Panc1 (cell line): ENCODE results near the gene NELFCD.

Experiments
- SIN3A ChIP-seq: IDR thresholded peaks from 2 replicates; pipeline ENCODE4 v1.6.1; 2012; ENCODE audit warnings: low read depth, mild to moderate bottlenecking, low read length, moderate library complexity, borderline replicate concordance; ENCODE audit not compliant: insufficient read depth
- TF ChIP-seq, protein P1 (sequence below): fragments of 450-650 bp; IDR thresholded peaks from 2 replicates; pipeline ENCODE4 v1.5.1; 2017; ENCODE audit warnings: mild to moderate bottlenecking
- TF ChIP-seq, protein P2 (sequence below), 2 experiments: IDR thresholded peaks; 2 replicates each; pipeline ENCODE4 v1.6.1; 2011 to 2012; ENCODE audit warnings: low read depth in 2 of 2, control low read depth in 1 of 2, low read length in 1 of 2, mild to moderate bottlenecking in 1 of 2, moderate library complexity in 1 of 2; ENCODE audit not compliant: insufficient read depth in 1 of 2

DNA sequence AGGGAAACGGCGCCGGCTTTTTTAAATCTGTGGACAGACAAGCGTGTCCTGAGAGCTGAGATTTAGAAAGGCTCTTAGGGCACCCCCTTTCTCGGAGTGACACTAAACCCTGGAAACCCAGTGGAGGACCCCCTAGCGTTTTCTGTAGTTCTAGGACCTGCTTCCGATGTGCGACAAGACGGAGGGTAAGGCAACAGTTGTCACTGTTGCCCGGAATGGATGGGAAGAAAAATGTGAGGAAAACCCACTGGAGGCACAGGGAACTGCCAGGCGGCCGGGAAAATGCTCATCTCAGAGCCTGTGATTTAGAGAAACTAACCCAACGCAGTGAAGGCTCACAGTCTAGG is 51.6 kb downstream of the NELFCD start:
- TF ChIP-seq, protein P1, sequence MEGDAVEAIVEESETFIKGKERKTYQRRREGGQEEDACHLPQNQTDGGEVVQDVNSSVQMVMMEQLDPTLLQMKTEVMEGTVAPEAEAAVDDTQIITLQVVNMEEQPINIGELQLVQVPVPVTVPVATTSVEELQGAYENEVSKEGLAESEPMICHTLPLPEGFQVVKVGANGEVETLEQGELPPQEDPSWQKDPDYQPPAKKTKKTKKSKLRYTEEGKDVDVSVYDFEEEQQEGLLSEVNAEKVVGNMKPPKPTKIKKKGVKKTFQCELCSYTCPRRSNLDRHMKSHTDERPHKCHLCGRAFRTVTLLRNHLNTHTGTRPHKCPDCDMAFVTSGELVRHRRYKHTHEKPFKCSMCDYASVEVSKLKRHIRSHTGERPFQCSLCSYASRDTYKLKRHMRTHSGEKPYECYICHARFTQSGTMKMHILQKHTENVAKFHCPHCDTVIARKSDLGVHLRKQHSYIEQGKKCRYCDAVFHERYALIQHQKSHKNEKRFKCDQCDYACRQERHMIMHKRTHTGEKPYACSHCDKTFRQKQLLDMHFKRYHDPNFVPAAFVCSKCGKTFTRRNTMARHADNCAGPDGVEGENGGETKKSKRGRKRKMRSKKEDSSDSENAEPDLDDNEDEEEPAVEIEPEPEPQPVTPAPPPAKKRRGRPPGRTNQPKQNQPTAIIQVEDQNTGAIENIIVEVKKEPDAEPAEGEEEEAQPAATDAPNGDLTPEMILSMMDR = peak; percentile 11; the same call in 1 of the 2 replicates
- TF ChIP-seq, protein P2, sequence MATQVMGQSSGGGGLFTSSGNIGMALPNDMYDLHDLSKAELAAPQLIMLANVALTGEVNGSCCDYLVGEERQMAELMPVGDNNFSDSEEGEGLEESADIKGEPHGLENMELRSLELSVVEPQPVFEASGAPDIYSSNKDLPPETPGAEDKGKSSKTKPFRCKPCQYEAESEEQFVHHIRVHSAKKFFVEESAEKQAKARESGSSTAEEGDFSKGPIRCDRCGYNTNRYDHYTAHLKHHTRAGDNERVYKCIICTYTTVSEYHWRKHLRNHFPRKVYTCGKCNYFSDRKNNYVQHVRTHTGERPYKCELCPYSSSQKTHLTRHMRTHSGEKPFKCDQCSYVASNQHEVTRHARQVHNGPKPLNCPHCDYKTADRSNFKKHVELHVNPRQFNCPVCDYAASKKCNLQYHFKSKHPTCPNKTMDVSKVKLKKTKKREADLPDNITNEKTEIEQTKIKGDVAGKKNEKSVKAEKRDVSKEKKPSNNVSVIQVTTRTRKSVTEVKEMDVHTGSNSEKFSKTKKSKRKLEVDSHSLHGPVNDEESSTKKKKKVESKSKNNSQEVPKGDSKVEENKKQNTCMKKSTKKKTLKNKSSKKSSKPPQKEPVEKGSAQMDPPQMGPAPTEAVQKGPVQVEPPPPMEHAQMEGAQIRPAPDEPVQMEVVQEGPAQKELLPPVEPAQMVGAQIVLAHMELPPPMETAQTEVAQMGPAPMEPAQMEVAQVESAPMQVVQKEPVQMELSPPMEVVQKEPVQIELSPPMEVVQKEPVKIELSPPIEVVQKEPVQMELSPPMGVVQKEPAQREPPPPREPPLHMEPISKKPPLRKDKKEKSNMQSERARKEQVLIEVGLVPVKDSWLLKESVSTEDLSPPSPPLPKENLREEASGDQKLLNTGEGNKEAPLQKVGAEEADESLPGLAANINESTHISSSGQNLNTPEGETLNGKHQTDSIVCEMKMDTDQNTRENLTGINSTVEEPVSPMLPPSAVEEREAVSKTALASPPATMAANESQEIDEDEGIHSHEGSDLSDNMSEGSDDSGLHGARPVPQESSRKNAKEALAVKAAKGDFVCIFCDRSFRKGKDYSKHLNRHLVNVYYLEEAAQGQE (IDR thresholded peaks at IDR 0.05; ENCODE audit: insufficient read depth in 1 of 2, low read depth in 2 of 2, low read length in 1 of 2) = peak in 1 of 2 experiments; percentile 33; a peak in 1 of 4 replicates
- TF ChIP-seq SIN3A = peak; percentile 13; the same call in 1 of the 2 replicates
